Measurements from ENCODE around the gene WDR82. TPM values are rescaled to one million over a fixed set of nuclear protein-coding genes. Genes with fewer than 3 reads are reported as not detected.

WDR82 gene
- total and polyA plus RNA-seq, 10 of the 15 experiments (the other 5 are each of a cell fraction or from before 2014, with no cell fraction given) = 10.1 to 82.4 (median 48.7) TPM

DNA sequence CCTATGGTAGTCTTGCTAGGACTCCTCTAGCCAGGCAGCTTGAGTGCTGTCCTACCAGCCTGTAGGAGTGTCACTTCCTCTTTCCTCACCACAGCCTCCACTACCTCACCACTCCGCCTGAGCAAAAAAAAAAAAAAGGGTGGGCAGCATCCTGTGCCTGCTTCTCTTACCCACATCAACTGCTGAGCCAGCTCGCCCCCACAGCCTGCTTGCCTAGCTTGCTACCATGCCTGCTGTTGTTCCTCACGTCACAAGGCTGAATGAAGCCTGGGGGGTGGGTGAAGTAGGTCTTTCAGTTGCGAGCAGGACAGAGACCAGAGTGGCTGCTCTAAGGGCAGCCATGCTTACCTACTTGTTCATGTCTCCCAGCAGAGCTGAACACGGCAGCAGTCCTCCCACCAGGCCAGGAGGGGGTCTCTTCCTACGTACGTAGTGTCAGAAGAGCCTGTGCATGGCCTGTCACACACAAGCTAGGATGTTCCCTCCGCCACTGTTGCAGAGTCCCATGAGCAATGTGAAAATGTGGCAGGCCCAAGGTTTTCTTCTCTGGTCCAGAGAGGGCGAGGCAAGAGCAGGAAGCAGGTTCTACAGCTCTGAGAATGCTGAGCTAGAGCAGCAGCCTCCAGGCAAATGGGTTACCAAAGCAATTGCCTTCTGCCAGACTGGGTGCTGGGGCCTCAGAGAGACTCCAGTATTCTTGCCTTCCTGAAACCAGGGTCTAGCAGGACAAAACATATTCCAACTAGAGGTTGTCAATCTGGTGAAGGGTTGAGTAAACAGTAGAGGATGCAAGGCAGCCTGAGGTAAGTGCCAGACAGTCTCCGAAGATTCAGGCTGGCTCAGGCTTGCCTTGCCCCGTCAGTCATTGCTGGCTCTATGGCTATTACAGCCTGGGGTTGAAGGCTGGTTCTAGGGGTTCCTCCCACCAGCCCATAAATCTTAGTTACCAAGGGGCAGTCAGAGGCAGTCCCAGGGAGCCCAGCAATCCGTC, 24.8 kb downstream of the WDR82 start:
- ChIA-PET POLR2A (interaction anchor here (0.6 to 7.8 kb wide), 14 partner anchors 9 to 696 kb away, joined by 3 to 60 read pairs (median 4); partner anchors contain the start of genes TLR9, TWF2 and WDR82), SMC1A (ENCODE audit: uncharacterized antibody, unreplicated experiment) (interaction anchor here (0.6 to 3.5 kb wide), 16 partner anchors 10 to 99 kb away, joined by 3 to 30 read pairs (median 6); partner anchors contain the start of genes POC1A, TLR9, TWF2 and WDR82), RAD21 (ENCODE audit: unreplicated experiment) (interaction anchor here (0.7 to 2.2 kb wide), 13 partner anchors 10 to 271 kb away, joined by 3 to 20 read pairs (median 7); partner anchors contain the start of genes GLYCTK, TLR9, TWF2 and WDR82), CTCF (interaction anchor here (0.7 to 3.7 kb wide), 17 partner anchors 9 to 639 kb away, joined by 3 to 20 read pairs (median 5); partner anchors contain the start of genes PPM1M, TLR9 and WDR82)
- Histone ChIP-seq H3K79me2 (ENCODE audit: control insufficient read depth, insufficient read depth, low read length) (peaks cover 4% of the 10 kb centered on the region), H3K4me3 (no peak overlapping the region), H3K36me3 (ENCODE audit: control insufficient read depth in 2 of 2, insufficient read depth in 2 of 2, low read length in 1 of 2) (peaks cover 40 to 48% of the 10 kb centered on the region in 2 experiments), H4K20me1 (ENCODE audit: control insufficient read depth, insufficient read depth) (no peaks in the 10 kb centered on the region), H3K27ac (ENCODE audit: control insufficient read depth, insufficient read depth) (peak overlapping the region; percentile 88), H3K9ac (ENCODE audit: control insufficient read depth, insufficient read depth, low read length) (peak overlapping the region; percentile 22), H3K27me3 (replicated peaks in 1 of 2; ENCODE audit: control insufficient read depth in 2 of 2, insufficient read depth in 2 of 2, low read length in 1 of 2) (no peaks in the 10 kb centered on the region), H3K4me2 (ENCODE audit: control insufficient read depth, insufficient read depth) (peak overlapping the region; percentile 79), H3K9me3 (replicated peaks; ENCODE audit: control insufficient read depth, insufficient read depth, low read length) (no peaks in the 10 kb centered on the region), H2AFZ (ENCODE audit: control insufficient read depth, low read depth, low read length) (no peak overlapping the region; the same call in 1 of the 2 replicates), H3K4me1 (ENCODE audit: control insufficient read depth, insufficient read depth, low read length) (peaks cover 18% of the 10 kb centered on the region)
- FAIRE-seq (peak; percentile 97), DNase-seq (ENCODE audit: low read depth, low spot score) (peak; percentile 85), ATAC-seq (peak; percentile 98)
- in situ Hi-C loops (cut with MboI) = no loop called here
- 22% methylated on average over 12 of the region's 12 CpGs for WGBS (ENCODE audit: insufficient coverage, insufficient replicate concordance, low lambda C conversion rate, missing lambda C conversion rate)
- intact Hi-C loops (cut with micrococcal nuclease; ENCODE audit: unreplicated experiment) = no loop called here
- BruUV-seq (replicated peaks) = no TSS peak
- TF ChIP-seq, protein P1, sequence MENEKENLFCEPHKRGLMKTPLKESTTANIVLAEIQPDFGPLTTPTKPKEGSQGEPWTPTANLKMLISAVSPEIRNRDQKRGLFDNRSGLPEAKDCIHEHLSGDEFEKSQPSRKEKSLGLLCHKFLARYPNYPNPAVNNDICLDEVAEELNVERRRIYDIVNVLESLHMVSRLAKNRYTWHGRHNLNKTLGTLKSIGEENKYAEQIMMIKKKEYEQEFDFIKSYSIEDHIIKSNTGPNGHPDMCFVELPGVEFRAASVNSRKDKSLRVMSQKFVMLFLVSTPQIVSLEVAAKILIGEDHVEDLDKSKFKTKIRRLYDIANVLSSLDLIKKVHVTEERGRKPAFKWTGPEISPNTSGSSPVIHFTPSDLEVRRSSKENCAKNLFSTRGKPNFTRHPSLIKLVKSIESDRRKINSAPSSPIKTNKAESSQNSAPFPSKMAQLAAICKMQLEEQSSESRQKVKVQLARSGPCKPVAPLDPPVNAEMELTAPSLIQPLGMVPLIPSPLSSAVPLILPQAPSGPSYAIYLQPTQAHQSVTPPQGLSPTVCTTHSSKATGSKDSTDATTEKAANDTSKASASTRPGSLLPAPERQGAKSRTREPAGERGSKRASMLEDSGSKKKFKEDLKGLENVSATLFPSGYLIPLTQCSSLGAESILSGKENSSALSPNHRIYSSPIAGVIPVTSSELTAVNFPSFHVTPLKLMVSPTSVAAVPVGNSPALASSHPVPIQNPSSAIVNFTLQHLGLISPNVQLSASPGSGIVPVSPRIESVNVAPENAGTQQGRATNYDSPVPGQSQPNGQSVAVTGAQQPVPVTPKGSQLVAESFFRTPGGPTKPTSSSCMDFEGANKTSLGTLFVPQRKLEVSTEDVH (IDR thresholded peaks at IDR 0.05; ENCODE audit: low read depth, partially characterized antibody) = no peak
- peak; percentile 61; the same call in 1 of the 2 replicates for TF ChIP-seq BCL11A (IDR thresholded peaks at IDR 0.05; ENCODE audit: low read depth, low read length)
- no peak for TF ChIP-seq CHD4 (IDR thresholded peaks at IDR 0.05)
- peak; percentile 9; the same call in 2 of the 3 replicates for TF ChIP-seq POU2F2 (IDR thresholded peaks at IDR 0.05; ENCODE audit: borderline replicate concordance, low read depth, low read length)
- TF ChIP-seq STAT1 (conservative IDR thresholded peaks at IDR 0.05) = no peak
- TF ChIP-seq, protein P2, sequence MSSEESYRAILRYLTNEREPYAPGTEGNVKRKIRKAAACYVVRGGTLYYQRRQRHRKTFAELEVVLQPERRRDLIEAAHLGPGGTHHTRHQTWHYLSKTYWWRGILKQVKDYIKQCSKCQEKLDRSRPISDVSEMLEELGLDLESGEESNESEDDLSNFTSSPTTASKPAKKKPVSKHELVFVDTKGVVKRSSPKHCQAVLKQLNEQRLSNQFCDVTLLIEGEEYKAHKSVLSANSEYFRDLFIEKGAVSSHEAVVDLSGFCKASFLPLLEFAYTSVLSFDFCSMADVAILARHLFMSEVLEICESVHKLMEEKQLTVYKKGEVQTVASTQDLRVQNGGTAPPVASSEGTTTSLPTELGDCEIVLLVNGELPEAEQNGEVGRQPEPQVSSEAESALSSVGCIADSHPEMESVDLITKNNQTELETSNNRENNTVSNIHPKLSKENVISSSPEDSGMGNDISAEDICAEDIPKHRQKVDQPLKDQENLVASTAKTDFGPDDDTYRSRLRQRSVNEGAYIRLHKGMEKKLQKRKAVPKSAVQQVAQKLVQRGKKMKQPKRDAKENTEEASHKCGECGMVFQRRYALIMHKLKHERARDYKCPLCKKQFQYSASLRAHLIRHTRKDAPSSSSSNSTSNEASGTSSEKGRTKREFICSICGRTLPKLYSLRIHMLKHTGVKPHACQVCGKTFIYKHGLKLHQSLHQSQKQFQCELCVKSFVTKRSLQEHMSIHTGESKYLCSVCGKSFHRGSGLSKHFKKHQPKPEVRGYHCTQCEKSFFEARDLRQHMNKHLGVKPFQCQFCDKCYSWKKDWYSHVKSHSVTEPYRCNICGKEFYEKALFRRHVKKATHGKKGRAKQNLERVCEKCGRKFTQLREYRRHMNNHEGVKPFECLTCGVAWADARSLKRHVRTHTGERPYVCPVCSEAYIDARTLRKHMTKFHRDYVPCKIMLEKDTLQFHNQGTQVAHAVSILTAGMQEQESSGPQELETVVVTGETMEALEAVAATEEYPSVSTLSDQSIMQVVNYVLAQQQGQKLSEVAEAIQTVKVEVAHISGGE (CRISPR knock-in tag; IDR thresholded peaks at IDR 0.05) = no peak
- TF ChIP-seq RBBP5 (conservative IDR thresholded peaks at IDR 0.05) = no peak
- TF ChIP-seq, protein P3, sequence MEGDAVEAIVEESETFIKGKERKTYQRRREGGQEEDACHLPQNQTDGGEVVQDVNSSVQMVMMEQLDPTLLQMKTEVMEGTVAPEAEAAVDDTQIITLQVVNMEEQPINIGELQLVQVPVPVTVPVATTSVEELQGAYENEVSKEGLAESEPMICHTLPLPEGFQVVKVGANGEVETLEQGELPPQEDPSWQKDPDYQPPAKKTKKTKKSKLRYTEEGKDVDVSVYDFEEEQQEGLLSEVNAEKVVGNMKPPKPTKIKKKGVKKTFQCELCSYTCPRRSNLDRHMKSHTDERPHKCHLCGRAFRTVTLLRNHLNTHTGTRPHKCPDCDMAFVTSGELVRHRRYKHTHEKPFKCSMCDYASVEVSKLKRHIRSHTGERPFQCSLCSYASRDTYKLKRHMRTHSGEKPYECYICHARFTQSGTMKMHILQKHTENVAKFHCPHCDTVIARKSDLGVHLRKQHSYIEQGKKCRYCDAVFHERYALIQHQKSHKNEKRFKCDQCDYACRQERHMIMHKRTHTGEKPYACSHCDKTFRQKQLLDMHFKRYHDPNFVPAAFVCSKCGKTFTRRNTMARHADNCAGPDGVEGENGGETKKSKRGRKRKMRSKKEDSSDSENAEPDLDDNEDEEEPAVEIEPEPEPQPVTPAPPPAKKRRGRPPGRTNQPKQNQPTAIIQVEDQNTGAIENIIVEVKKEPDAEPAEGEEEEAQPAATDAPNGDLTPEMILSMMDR (IDR thresholded peaks at IDR 0.05 in 2 of 3, conservative IDR thresholded peaks at IDR 0.05 in 1 of 3; ENCODE audit: control insufficient read depth in 2 of 3, extremely low read depth in 1 of 3, insufficient read depth in 1 of 3, low read depth in 3 of 3, low read length in 3 of 3) = no peak
- TF ChIP-seq, protein P4, sequence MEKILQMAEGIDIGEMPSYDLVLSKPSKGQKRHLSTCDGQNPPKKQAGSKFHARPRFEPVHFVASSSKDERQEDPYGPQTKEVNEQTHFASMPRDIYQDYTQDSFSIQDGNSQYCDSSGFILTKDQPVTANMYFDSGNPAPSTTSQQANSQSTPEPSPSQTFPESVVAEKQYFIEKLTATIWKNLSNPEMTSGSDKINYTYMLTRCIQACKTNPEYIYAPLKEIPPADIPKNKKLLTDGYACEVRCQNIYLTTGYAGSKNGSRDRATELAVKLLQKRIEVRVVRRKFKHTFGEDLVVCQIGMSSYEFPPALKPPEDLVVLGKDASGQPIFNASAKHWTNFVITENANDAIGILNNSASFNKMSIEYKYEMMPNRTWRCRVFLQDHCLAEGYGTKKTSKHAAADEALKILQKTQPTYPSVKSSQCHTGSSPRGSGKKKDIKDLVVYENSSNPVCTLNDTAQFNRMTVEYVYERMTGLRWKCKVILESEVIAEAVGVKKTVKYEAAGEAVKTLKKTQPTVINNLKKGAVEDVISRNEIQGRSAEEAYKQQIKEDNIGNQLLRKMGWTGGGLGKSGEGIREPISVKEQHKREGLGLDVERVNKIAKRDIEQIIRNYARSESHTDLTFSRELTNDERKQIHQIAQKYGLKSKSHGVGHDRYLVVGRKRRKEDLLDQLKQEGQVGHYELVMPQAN (conservative IDR thresholded peaks at IDR 0.05) = no peak
- TF ChIP-seq EED (IDR thresholded peaks at IDR 0.05; ENCODE audit: low read depth) = peak; percentile 84
